ENCODE measurements around the gene OGFOD2.

Gene OGFOD2

GRCh38 chr12:122976648-122976975 lies 1.6 kb downstream of the OGFOD2 start:
- H3K4me3 ChIP-seq (ENCODE audit: insufficient read depth, low read depth, low read length): no peak overlapping the region
- no peaks in the 10 kb centered on the region for H3K9me3 ChIP-seq (ENCODE audit: control insufficient read depth, low read length)
- H3K4me1 ChIP-seq (ENCODE audit: control insufficient read depth, insufficient read depth, low read length): peaks cover 15% of the 10 kb centered on the region
- H3K36me3 ChIP-seq (ENCODE audit: control insufficient read depth, insufficient read depth, low read length): no peaks in the 10 kb centered on the region
- 93 to 94% methylated on average over 15 of the region's 15 CpGs for WGBS, 2 experiments
- H3K27me3 ChIP-seq (ENCODE audit: control insufficient read depth, insufficient read depth, low read length, poor library complexity, severe bottlenecking): no peaks in the 10 kb centered on the region
- no peak overlapping the region for H3K27ac ChIP-seq (ENCODE audit: insufficient read depth, low read depth, low read length, poor library complexity, severe bottlenecking)

- H3K36me3 ChIP-seq (ENCODE audit: control insufficient read depth, insufficient read depth, low read length): no peaks in the 10 kb centered on the region
- H3K27ac ChIP-seq (ENCODE audit: insufficient read depth, low read depth, low read length, poor library complexity, severe bottlenecking): no peak overlapping the region
- no peaks in the 10 kb centered on the region for H3K9me3 ChIP-seq (ENCODE audit: control insufficient read depth, low read length)
- H3K4me1 ChIP-seq (ENCODE audit: control insufficient read depth, insufficient read depth, low read length): peaks cover 21% of the 10 kb centered on the region
- no peak overlapping the region for H3K4me3 ChIP-seq (ENCODE audit: insufficient read depth, low read depth, low read length)
- no peaks in the 10 kb centered on the region for H3K27me3 ChIP-seq (ENCODE audit: control insufficient read depth, insufficient read depth, low read length, poor library complexity, severe bottlenecking)
- WGBS, 2 experiments: 95% methylated on average over 6 of the region's 6 CpGs
Measured at GRCh38 chr12:122977153-122977552, 2.1 kb downstream of the OGFOD2 start.

- no peaks in the 10 kb centered on the region for H3K27me3 ChIP-seq (ENCODE audit: control insufficient read depth, insufficient read depth, low read length, poor library complexity, severe bottlenecking)
- no peak overlapping the region for H3K4me3 ChIP-seq (ENCODE audit: insufficient read depth, low read depth, low read length)
- 93 to 94% methylated on average over 9 of the region's 9 CpGs for WGBS, 2 experiments
- peaks cover 3% of the 10 kb centered on the region for H3K36me3 ChIP-seq (ENCODE audit: control insufficient read depth, insufficient read depth, low read length)
- no peak overlapping the region for H3K27ac ChIP-seq (ENCODE audit: insufficient read depth, low read depth, low read length, poor library complexity, severe bottlenecking)
- peaks cover 22% of the 10 kb centered on the region for H3K4me1 ChIP-seq (ENCODE audit: control insufficient read depth, insufficient read depth, low read length)
- no peaks in the 10 kb centered on the region for H3K9me3 ChIP-seq (ENCODE audit: control insufficient read depth, low read length)
Measured at GRCh38 chr12:122977655-122978392, 2.8 kb downstream of the OGFOD2 start.

GRCh38 chr12:122978507-122978955 lies 3.5 kb downstream of the OGFOD2 start:
- Histone ChIP-seq H3K4me1 (ENCODE audit: control insufficient read depth, insufficient read depth, low read length) (peaks cover 22% of the 10 kb centered on the region), H3K4me3 (ENCODE audit: insufficient read depth, low read depth, low read length) (no peak overlapping the region), H3K27ac (ENCODE audit: insufficient read depth, low read depth, low read length, poor library complexity, severe bottlenecking) (no peak overlapping the region), H3K9me3 (ENCODE audit: control insufficient read depth, low read length) (no peaks in the 10 kb centered on the region), H3K27me3 (ENCODE audit: control insufficient read depth, insufficient read depth, low read length, poor library complexity, severe bottlenecking) (no peaks in the 10 kb centered on the region), H3K36me3 (ENCODE audit: control insufficient read depth, insufficient read depth, low read length) (peaks cover 3% of the 10 kb centered on the region)
- WGBS, 2 experiments: 93 to 95% methylated on average over 21 of the region's 21 CpGs

- WGBS, 2 experiments: 81 to 82% methylated on average over 28 of the region's 28 CpGs
- H3K4me1 ChIP-seq (ENCODE audit: control insufficient read depth, insufficient read depth, low read length): peaks cover 25% of the 10 kb centered on the region
- no peak overlapping the region for H3K27ac ChIP-seq (ENCODE audit: insufficient read depth, low read depth, low read length, poor library complexity, severe bottlenecking)
Measured at GRCh38 chr12:122979001-122979907, 4.2 kb downstream of the OGFOD2 start.

GRCh38 chr12:122979908-122980182 lies 4.8 kb downstream of the OGFOD2 start:
- H3K4me3 ChIP-seq (ENCODE audit: insufficient read depth, low read depth, low read length): peak overlapping the region; percentile 76
- no peaks in the 10 kb centered on the region for H3K9me3 ChIP-seq (ENCODE audit: control insufficient read depth, low read length)
- WGBS, 2 experiments: 33 to 35% methylated on average over 7 of the region's 7 CpGs
- H3K4me1 ChIP-seq (ENCODE audit: control insufficient read depth, insufficient read depth, low read length): peaks cover 25% of the 10 kb centered on the region
- peaks cover 3% of the 10 kb centered on the region for H3K36me3 ChIP-seq (ENCODE audit: control insufficient read depth, insufficient read depth, low read length)
- H3K27me3 ChIP-seq (ENCODE audit: control insufficient read depth, insufficient read depth, low read length, poor library complexity, severe bottlenecking): no peaks in the 10 kb centered on the region
- H3K27ac ChIP-seq (ENCODE audit: insufficient read depth, low read depth, low read length, poor library complexity, severe bottlenecking): no peak overlapping the region

More at GRCh38 chr12:122979001-122979907, 4.2 kb downstream of the OGFOD2 start:
- H3K27me3 ChIP-seq (ENCODE audit: control insufficient read depth, insufficient read depth, low read length, poor library complexity, severe bottlenecking): no peaks in the 10 kb centered on the region
- peak overlapping the region; percentile 76 for H3K4me3 ChIP-seq (ENCODE audit: insufficient read depth, low read depth, low read length)
- peaks cover 3% of the 10 kb centered on the region for H3K36me3 ChIP-seq (ENCODE audit: control insufficient read depth, insufficient read depth, low read length)
- no peaks in the 10 kb centered on the region for H3K9me3 ChIP-seq (ENCODE audit: control insufficient read depth, low read length)

DNA sequence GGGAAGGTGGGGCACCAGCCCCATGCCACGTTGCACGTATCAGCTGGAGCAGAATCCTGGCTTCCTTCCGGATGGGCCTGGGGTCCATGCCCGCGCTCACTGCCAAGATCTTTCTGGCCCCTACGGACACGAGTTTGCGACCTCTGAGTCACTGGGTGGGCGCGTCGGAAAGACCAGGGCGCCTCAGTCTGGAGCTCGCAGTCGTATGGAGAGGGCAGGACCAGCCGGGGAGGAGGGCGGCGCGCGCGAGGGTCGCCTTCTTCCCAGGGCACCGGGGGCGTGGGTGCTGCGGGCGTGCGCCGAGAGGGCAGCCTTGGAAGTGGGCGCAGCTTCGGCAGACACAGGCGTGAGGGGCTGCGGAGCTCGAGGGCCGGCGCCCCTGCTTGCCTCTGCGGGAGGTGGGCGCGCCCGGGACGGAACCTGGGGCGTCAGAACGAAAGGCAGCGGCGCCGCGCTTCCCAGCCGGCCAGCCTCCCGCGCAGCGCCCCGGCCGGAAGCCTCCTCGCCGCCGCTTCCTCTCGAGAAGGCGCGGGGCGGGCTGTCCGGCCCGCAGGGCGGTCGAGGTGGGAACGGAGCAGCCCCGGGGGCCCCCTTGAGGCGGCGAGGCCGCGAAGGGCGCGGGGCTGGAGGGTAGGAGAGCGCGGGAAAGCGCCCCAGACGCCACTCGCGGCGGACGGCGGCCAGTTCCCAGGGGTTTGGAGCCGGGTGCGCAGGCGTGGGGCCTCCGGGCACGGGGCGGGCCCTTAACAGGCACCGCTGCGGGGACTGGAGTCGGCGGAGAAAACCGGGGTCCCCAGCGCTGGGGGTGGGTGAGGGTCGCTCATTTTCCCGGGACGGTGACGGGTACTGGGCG lies 5.4 kb downstream of the OGFOD2 start, which contains the start of gene ARL6IP4:
TSS of gene ARL6IP4 (plus strand) at position 499 of the 853 bp plus-strand sequence. CDS start 459 bp downstream, outside the sequence.
- H3K9me3 ChIP-seq (ENCODE audit: control insufficient read depth, low read length): no peaks in the 10 kb centered on the region
- H3K4me1 ChIP-seq (ENCODE audit: control insufficient read depth, insufficient read depth, low read length): peaks cover 25% of the 10 kb centered on the region
- H3K27ac ChIP-seq (ENCODE audit: insufficient read depth, low read depth, low read length, poor library complexity, severe bottlenecking): no peak within 1 kb of the TSS
- peak within 1 kb of the TSS; percentile 76 for H3K4me3 ChIP-seq (ENCODE audit: insufficient read depth, low read depth, low read length)
- WGBS, 2 experiments: 0 to 1% methylated on average over 96 of the region's 96 CpGs
- peaks cover 3% of the 10 kb centered on the region for H3K36me3 ChIP-seq (ENCODE audit: control insufficient read depth, insufficient read depth, low read length)
- H3K27me3 ChIP-seq (ENCODE audit: control insufficient read depth, insufficient read depth, low read length, poor library complexity, severe bottlenecking): no peaks in the 10 kb centered on the region

DNA sequence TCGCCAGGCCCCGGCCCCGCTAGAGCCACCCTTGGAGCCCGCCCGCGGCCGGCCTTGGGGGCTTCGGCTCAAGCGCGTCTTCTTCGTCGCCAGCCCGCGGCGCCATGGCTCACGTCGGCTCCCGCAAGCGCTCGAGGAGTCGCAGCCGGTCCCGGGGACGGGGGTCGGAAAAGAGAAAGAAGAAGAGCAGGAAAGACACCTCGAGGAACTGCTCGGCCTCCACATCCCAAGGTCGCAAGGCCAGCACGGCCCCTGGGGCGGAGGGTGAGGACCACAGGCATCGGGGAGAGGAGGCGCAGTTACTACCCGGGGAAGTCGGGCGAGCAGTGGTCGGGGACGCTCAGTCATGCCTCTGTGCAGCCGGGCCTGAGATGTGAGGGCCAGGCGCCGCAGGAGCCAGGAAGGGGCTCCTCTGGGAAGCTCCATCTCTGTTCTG lies 6.0 kb downstream of the OGFOD2 start:
- H3K36me3 ChIP-seq (ENCODE audit: control insufficient read depth, insufficient read depth, low read length): peaks cover 3% of the 10 kb centered on the region
- no peaks in the 10 kb centered on the region for H3K27me3 ChIP-seq (ENCODE audit: control insufficient read depth, insufficient read depth, low read length, poor library complexity, severe bottlenecking)
- peak overlapping the region; percentile 76 for H3K4me3 ChIP-seq (ENCODE audit: insufficient read depth, low read depth, low read length)
- WGBS, 2 experiments: 2% methylated on average over 40 of the region's 40 CpGs
- no peaks in the 10 kb centered on the region for H3K9me3 ChIP-seq (ENCODE audit: control insufficient read depth, low read length)
- H3K4me1 ChIP-seq (ENCODE audit: control insufficient read depth, insufficient read depth, low read length): peaks cover 22% of the 10 kb centered on the region
- H3K27ac ChIP-seq (ENCODE audit: insufficient read depth, low read depth, low read length, poor library complexity, severe bottlenecking): no peak overlapping the region

DNA sequence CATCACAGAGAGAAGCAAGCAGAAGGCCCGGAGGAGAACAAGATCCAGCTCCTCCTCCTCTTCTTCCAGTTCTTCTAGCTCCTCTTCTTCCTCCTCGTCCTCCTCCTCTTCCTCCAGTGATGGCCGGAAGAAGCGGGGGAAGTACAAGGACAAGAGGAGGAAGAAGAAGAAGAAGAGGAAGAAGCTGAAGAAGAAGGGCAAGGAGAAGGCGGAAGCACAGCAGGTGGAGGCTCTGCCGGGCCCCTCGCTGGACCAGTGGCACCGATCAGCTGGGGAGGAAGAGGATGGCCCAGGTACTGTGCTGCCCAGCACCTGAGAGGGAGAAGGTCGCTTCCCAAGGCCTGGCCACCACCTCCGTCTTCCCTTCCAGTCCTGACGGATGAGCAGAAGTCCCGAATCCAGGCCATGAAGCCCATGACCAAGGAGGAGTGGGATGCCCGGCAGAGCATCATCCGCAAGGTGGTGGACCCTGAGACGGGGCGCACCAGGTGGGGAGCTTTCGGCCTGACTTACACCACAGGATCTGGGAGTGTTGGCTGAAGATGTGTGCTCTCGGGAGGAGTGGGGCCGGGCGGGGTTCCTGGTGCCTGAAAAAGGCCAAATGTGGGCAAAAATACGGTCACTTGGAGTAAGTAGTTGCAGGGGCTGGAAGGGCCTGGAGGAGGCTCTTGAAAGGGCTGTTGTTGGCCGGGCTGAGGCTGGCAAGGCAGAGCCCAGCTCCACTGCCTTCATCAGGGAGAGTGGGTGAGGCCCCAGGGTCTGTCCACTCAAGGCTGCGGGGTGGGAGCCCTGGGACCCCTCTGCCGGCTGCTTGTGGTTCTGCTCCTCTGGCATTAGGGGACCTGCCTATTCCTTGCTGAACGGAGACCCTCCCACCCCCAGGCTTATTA lies 6.8 kb downstream of the OGFOD2 start:
- H3K27me3 ChIP-seq (ENCODE audit: control insufficient read depth, insufficient read depth, low read length, poor library complexity, severe bottlenecking): no peaks in the 10 kb centered on the region
- H3K36me3 ChIP-seq (ENCODE audit: control insufficient read depth, insufficient read depth, low read length): peaks cover 3% of the 10 kb centered on the region
- 91% methylated on average over 24 to 25 of the region's 25 CpGs for WGBS, 2 experiments

More for the DNA sequence above, 6.8 kb downstream of the OGFOD2 start:
- Histone ChIP-seq H3K4me3 (ENCODE audit: insufficient read depth, low read depth, low read length) (peak overlapping the region; percentile 76), H3K9me3 (ENCODE audit: control insufficient read depth, low read length) (no peaks in the 10 kb centered on the region), H3K27ac (ENCODE audit: insufficient read depth, low read depth, low read length, poor library complexity, severe bottlenecking) (no peak overlapping the region), H3K4me1 (ENCODE audit: control insufficient read depth, insufficient read depth, low read length) (peaks cover 20% of the 10 kb centered on the region)
